DOHH2 (cell line): ENCODE measurements around the gene DNASE1L1.

Experiments
- EZH2phosphoT487 ChIP-seq: fragments of 200-600 bp; sonication (generic); IDR thresholded peaks from 2 replicates; pipeline ENCODE4 v1.6.1; 2017; ENCODE audit warnings: borderline replicate concordance, mild to moderate bottlenecking, antibody characterized with exemption, low read length, moderate library complexity, mixed read lengths
- TF ChIP-seq, protein P1 (sequence below): fragments of 200-600 bp; sonication (generic); IDR thresholded peaks from one replicate; pipeline ENCODE4 v1.5.1; 2014; ENCODE audit warnings: antibody characterized with exemption, mild to moderate bottlenecking, low read depth, low read length; ENCODE audit not compliant: poor library complexity, severe bottlenecking

DNA sequence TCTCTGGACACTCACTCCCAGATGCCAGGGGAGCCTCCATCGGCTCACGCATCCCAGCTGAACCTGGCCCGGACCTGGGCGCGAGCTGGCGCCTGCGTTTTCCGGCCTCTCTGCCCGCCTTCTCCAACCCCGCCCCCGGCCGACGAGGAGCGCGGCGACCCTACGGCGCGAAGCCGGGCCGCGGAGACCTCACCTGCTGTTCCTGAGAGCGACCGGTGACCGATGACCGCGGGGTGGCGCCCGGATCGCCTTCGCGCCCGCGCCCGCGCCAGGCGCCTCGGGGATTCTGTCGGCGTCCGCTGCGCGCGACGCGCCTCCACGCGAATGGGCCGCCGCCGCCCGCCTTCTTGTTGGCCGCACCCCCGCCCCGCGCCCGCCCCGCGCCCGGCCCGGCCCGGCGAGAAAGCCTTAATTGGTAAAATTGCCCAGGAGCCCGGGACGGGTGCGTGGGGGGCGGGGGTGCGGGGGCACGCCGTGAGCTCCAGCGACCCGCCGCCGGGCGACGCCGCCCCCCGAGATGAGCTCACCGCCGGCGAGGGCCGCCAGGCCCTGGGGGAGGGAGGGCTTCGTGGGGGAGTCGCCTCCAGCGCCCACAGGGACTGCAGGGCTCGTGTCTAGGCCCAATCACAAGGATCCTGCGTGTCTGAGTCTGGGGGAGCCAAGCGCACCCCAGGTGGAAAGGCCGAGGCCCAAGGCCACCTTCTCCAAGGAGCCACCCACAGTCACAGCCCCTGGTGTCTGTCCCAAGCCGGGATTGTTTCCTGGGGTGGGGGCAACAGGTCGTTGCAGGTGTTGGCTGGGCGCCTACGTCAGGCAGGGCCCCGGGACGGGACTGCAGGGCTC is 34.5 kb downstream of the DNASE1L1 start, which contains the start of gene FLNA:
- TF ChIP-seq, protein P1, sequence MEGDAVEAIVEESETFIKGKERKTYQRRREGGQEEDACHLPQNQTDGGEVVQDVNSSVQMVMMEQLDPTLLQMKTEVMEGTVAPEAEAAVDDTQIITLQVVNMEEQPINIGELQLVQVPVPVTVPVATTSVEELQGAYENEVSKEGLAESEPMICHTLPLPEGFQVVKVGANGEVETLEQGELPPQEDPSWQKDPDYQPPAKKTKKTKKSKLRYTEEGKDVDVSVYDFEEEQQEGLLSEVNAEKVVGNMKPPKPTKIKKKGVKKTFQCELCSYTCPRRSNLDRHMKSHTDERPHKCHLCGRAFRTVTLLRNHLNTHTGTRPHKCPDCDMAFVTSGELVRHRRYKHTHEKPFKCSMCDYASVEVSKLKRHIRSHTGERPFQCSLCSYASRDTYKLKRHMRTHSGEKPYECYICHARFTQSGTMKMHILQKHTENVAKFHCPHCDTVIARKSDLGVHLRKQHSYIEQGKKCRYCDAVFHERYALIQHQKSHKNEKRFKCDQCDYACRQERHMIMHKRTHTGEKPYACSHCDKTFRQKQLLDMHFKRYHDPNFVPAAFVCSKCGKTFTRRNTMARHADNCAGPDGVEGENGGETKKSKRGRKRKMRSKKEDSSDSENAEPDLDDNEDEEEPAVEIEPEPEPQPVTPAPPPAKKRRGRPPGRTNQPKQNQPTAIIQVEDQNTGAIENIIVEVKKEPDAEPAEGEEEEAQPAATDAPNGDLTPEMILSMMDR = no peak
- no peak for TF ChIP-seq EZH2phosphoT487
